ENCODE data around the gene BTBD7. TPM values are rescaled to one million over a fixed set of nuclear protein-coding genes. Genes with fewer than 3 reads are reported as not detected.

BTBD7 gene
- total and polyA plus RNA-seq, 9 of the 15 experiments (the other 6 are each of a cell fraction or from before 2014, with no cell fraction given): 2.5 to 12.9 (median 6.2) TPM

- H4K20me1 ChIP-seq (replicated peaks; ENCODE audit: control insufficient read depth, insufficient read depth, low read length): no peaks in the 10 kb centered on the region
- H3K27me3 ChIP-seq (ENCODE audit: control insufficient read depth in 2 of 2, insufficient read depth in 2 of 2, low read length in 2 of 2): no peaks in the 10 kb centered on the region
- ChIA-PET CTCF (ENCODE audit: low intra/inter-chr PET ratio) (no interaction called here), POLR2A (interaction anchor here (1.4 to 1.6 kb wide), 2 partner anchors 13 to 54 kb away, joined by 4 to 5 read pairs; no protein-coding TSS in a partner anchor)
- peak; percentile 77 for TF ChIP-seq ZBTB40 (IDR thresholded peaks at IDR 0.05)
- no peak for TF ChIP-seq ZBTB40 (CRISPR knock-in tag; IDR thresholded peaks at IDR 0.05)
- no peak for TF ChIP-seq TRIM28 (IDR thresholded peaks at IDR 0.05)
- no peak for ATAC-seq
- H3K9ac ChIP-seq (ENCODE audit: insufficient read depth in 1 of 2, low read depth in 2 of 2, low read length in 2 of 2): no peak overlapping the region
- intact Hi-C loops (cut with micrococcal nuclease) (no loop called here), in situ Hi-C loops (cut with MboI) (no loop called here)
- no peak overlapping the region for H3K4me2 ChIP-seq (ENCODE audit: insufficient read depth, low read length)
- H3K79me2 ChIP-seq (ENCODE audit: control insufficient read depth, insufficient read depth, low read length): no peaks in the 10 kb centered on the region
- no peak overlapping the region for H3K27ac ChIP-seq (ENCODE audit: extremely low read depth, low read depth, low read length)
- 78% methylated on average over 7 of the region's 7 CpGs for WGBS (ENCODE audit: insufficient coverage, low coverage, missing lambda C conversion rate)
- H3K4me1 ChIP-seq (replicated peaks in 1 of 2; ENCODE audit: control insufficient read depth in 2 of 2, insufficient read depth in 2 of 2, low read length in 2 of 2): no peaks in the 10 kb centered on the region
- H3K9me3 ChIP-seq (replicated peaks; ENCODE audit: control insufficient read depth, insufficient read depth, low read depth, low read length): no peaks in the 10 kb centered on the region
- FAIRE-seq: no peak
- no peaks in the 10 kb centered on the region for H3K9me1 ChIP-seq (ENCODE audit: control insufficient read depth, insufficient read depth, low read length)
- no peak overlapping the region for H3K4me3 ChIP-seq
- H3K36me3 ChIP-seq (ENCODE audit: control insufficient read depth, insufficient read depth, low read length): peaks cover 34% of the 10 kb centered on the region
- no TSS peak for BruUV-seq (replicated peaks)
- no peak overlapping the region for H2AFZ ChIP-seq (ENCODE audit: low read depth, low read length)
- DNase-seq (ENCODE audit: extremely low read depth in 1 of 4, low spot score in 3 of 4): no peak
These were observed 83.6 kb downstream of the BTBD7 start for GRCh38 chr14:93249128-93249831.

Measured in K562 (cell line).